ENCODE data around the gene LILRA6. TPM values are rescaled to one million over a fixed set of nuclear protein-coding genes. Genes with fewer than 3 reads are reported as not detected.

LILRA6 gene
- total RNA-seq, 1 donor from 2014 or later: 0.95 TPM

GRCh38 chr19:54188215-54188871 is 54.2 kb downstream of the LILRA6 start:
- peak; percentile 51 for DNase-seq (ENCODE audit: low spot score)

- peak; percentile 71 for DNase-seq (ENCODE audit: low spot score)
Observed at GRCh38 chr19:54186934-54187381, 55.6 kb downstream of the LILRA6 start.

Other genes with a start within 250 kb of the LILRA6 start
- not detected for gene VSTM1, start 178.9 kb downstream of the LILRA6 start, total RNA-seq
- not detected for gene TARM1, start 161.4 kb downstream of the LILRA6 start, total RNA-seq
- 3.9 TPM for gene OSCAR, start 142.0 kb downstream of the LILRA6 start, total RNA-seq
- 177 TPM for gene NDUFA3, start 139.9 kb downstream of the LILRA6 start, total RNA-seq
- 23.2 TPM for gene TFPT, start 127.1 kb downstream of the LILRA6 start, total RNA-seq
- 47.1 TPM for gene PRPF31, start 127.0 kb downstream of the LILRA6 start, total RNA-seq
- gene CNOT3, start 105.0 kb downstream of the LILRA6 start, total RNA-seq: 54.2 TPM
- gene LENG1, start 83.1 kb downstream of the LILRA6 start, total RNA-seq: 12.7 TPM
- gene TMC4, start 69.6 kb downstream of the LILRA6 start, total RNA-seq: 198 TPM
- 263 TPM for gene MBOAT7, start 53.2 kb downstream of the LILRA6 start, total RNA-seq
- 62.6 TPM for gene TSEN34, start 51.5 kb downstream of the LILRA6 start, total RNA-seq
- gene RPS9, start 41.9 kb downstream of the LILRA6 start, total RNA-seq: 1,008 TPM
- 3.1 TPM for gene LILRB3, start 19.8 kb downstream of the LILRA6 start, total RNA-seq
- gene LILRB5, start 14.5 kb upstream of the LILRA6 start, total RNA-seq: 6.5 TPM
- gene LILRB2, start 38.3 kb upstream of the LILRA6 start, total RNA-seq: 3.3 TPM
- 1.1 TPM for gene LILRA5, start 70.4 kb upstream of the LILRA6 start, total RNA-seq
- gene LILRA4, start 96.4 kb upstream of the LILRA6 start, total RNA-seq: 0.26 TPM
- gene LAIR1, start 122.1 kb upstream of the LILRA6 start, total RNA-seq: 36.1 TPM
- 2.7 TPM for gene TTYH1, start 172.7 kb upstream of the LILRA6 start, total RNA-seq
- gene LENG8, start 206.4 kb upstream of the LILRA6 start, total RNA-seq: 236 TPM
- gene LENG9, start 221.0 kb upstream of the LILRA6 start, total RNA-seq: 11.0 TPM
- gene CDC42EP5, start 230.5 kb upstream of the LILRA6 start, total RNA-seq: 14.9 TPM